OCI-LY7 (cell line): ENCODE data around the gene RARA. TPM values are rescaled to one million over a fixed set of nuclear protein-coding genes. Genes with fewer than 3 reads are reported as not detected.

Source experiments
- BruUV-seq: library from RNA; stranded (reverse); fragments of 400-500 nt; replicated peaks from 2 replicates; lab custom pipeline; 2021; lab: Mats Ljungman, UMichigan
- CTCF ChIA-PET: fragments of 300-600 bp; sonication (Branson Sonifier 250); formaldehyde crosslinking; loops from one replicate; lab custom pipeline; 2022; ENCODE audit warnings: antibody characterized with exemption; ENCODE audit not compliant: unreplicated experiment; lab: Charles Lee
- POLR2A ChIA-PET: fragments of 300-600 bp; sonication (Branson Sonifier 250); formaldehyde crosslinking; loops from one replicate; lab custom pipeline; 2022; ENCODE audit warnings: antibody characterized with exemption; lab: Charles Lee
- DNase-seq: peaks from one replicate; pipeline ENCODE4 v3.0.0-alpha.2; 2015; ENCODE audit warnings: low spot score
- H2AFZ ChIP-seq: fragments of 200-600 bp; sonication (generic), shearing (Covaris generic); 2 replicates; pipeline ENCODE4 v1.6.1; 2014; ENCODE audit warnings: mild to moderate bottlenecking, antibody characterized with exemption, low read length, moderate library complexity
- H3K27ac ChIP-seq: fragments of 200-600 bp; sonication (generic); 2 replicates; pipeline ENCODE4 v1.5.1; 2014; ENCODE audit warnings: mixed run types, low read depth, mild to moderate bottlenecking, moderate library complexity, low read length, inconsistent platforms; ENCODE audit not compliant: poor library complexity, severe bottlenecking
- H3K36me3 ChIP-seq: fragments of 200-600 bp; sonication (generic); 2 replicates; pipeline ENCODE4 v1.6.1; 2014; ENCODE audit warnings: mild to moderate bottlenecking, antibody characterized with exemption, low read length, moderate library complexity, mixed read lengths; ENCODE audit not compliant: insufficient read depth
- H3K4me1 ChIP-seq: fragments of 200-600 bp; sonication (generic); 2 replicates; pipeline ENCODE4 v1.5.1; 2014; ENCODE audit warnings: mild to moderate bottlenecking, low read length; ENCODE audit not compliant: insufficient read depth, poor library complexity, severe bottlenecking
- H3K4me2 ChIP-seq: fragments of 200-600 bp; sonication (generic); 2 replicates; pipeline ENCODE4 v1.6.1; 2014; ENCODE audit warnings: mild to moderate bottlenecking, low read length
- H3K4me3 ChIP-seq: fragments of 200-600 bp; sonication (generic); 2 replicates; pipeline ENCODE4 v1.5.1; 2014; ENCODE audit warnings: mild to moderate bottlenecking, low read depth, low read length; ENCODE audit not compliant: poor library complexity, severe bottlenecking
- H3K79me2 ChIP-seq: fragments of 200-600 bp; sonication (generic); 2 replicates; pipeline ENCODE4 v1.6.1; 2016; ENCODE audit warnings: low read depth, mild to moderate bottlenecking, low read length, moderate library complexity, mixed read lengths; ENCODE audit not compliant: insufficient read depth
- H3K9me2 ChIP-seq: fragments of 200-600 bp; sonication (generic); 2 replicates; pipeline ENCODE4 v1.6.1; 2016; ENCODE audit warnings: mild to moderate bottlenecking, low read length, mixed read lengths; ENCODE audit not compliant: insufficient read depth
- H3K9me3 ChIP-seq: fragments of 200-600 bp; sonication (generic); 2 replicates; pipeline ENCODE4 v1.6.1; 2014; ENCODE audit warnings: mild to moderate bottlenecking, mixed run types, low read length, mixed read lengths
- H4K20me1 ChIP-seq: fragments of 200-600 bp; sonication (generic); 2 replicates; pipeline ENCODE4 v1.6.1; 2014; ENCODE audit warnings: mild to moderate bottlenecking, antibody characterized with exemption, low read length, moderate library complexity, mixed read lengths; ENCODE audit not compliant: insufficient read depth
- EZH2phosphoT487 ChIP-seq: fragments of 200-600 bp; sonication (generic); IDR thresholded peaks from 2 replicates; pipeline ENCODE4 v1.6.1; 2018; ENCODE audit warnings: low read depth, borderline replicate concordance, mild to moderate bottlenecking, mixed run types, antibody characterized with exemption, low read length, moderate library complexity, mixed read lengths
- intact Hi-C: fragments of 100-400 bp; cut with micrococcal nuclease; formaldehyde crosslinking; loops from one replicate; pipeline ENCODE4 v1.10.0; 2022; ENCODE audit not compliant: unreplicated experiment
- total RNA-seq, 2 experiments: library from RNA; depleted of rRNA in 1 of 2; stranded (reverse); fragments of >200 nt in 1 of 2; shearing (Covaris generic) in 1 of 2; gene quantifications; 2 replicates each; pipeline ENCODE4 v1.2.3, GENCODE V29; 2014 to 2022
- TF ChIP-seq, protein P1 (sequence below): fragments of 200-600 bp; sonication (generic); conservative IDR thresholded peaks from 2 replicates; pipeline ENCODE4 v1.5.1; 2014; ENCODE audit warnings: mild to moderate bottlenecking, antibody characterized with exemption, low read length, moderate library complexity, mixed read lengths

The RARA gene
- total RNA-seq, 2 experiments from 2014 or later: 3.1 to 8.6 TPM

DNA sequence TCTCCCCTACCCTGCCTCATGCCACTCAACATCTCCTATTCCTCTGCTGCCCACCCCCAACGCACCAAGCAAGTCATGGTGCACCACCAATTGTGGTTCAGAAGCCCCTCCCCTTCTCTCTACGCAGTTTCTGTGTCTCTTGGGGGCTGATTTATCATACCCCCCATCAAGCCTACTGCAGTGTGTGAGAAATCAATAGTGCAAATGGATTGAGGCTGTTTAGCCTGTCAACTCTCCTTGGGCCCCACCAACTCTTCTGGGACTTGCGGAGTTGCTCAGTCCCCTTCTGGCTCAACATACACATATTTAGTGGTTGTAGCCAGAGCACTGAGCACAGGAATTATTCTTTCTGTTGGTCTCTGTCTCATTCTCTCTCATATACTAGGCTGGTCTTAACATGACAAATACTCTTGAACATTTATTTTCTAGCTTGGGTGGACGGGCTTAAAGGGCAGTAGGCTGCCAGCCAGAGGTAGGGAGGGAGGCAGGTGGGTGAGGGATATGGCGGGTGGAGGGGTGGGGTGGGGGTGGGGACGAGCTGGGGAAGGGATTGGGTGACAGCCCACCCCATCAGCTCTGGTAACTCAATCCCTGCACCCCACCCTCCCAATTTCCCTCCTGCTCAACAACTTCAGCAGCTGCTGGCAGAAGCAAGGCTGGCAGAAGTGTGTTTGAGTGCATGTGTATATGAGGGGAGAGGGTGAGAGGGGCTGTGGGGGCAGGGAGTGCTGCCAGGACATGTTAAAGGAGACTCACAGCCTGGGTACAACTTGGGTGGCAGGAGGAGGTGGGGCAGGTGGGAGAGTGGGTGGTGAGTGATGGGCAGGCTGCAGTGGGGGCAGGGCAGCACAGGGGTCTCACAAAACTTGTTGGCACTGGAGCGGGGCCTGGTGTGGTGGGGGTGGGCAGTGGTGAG is 4.9 kb downstream of the RARA start:
- DNase-seq: no peak
- Histone ChIP-seq H3K27ac (no peak overlapping the region), H3K9me3 (no peaks in the 10 kb centered on the region), H3K36me3 (no peaks in the 10 kb centered on the region), H3K4me1 (peaks cover 42% of the 10 kb centered on the region), H3K4me2 (no peak overlapping the region), H3K9me2 (no peaks in the 10 kb centered on the region), H2AFZ (no peak overlapping the region), H4K20me1 (no peaks in the 10 kb centered on the region), H3K4me3 (no peak overlapping the region), H3K79me2 (no peaks in the 10 kb centered on the region)
- TF ChIP-seq, protein P1, sequence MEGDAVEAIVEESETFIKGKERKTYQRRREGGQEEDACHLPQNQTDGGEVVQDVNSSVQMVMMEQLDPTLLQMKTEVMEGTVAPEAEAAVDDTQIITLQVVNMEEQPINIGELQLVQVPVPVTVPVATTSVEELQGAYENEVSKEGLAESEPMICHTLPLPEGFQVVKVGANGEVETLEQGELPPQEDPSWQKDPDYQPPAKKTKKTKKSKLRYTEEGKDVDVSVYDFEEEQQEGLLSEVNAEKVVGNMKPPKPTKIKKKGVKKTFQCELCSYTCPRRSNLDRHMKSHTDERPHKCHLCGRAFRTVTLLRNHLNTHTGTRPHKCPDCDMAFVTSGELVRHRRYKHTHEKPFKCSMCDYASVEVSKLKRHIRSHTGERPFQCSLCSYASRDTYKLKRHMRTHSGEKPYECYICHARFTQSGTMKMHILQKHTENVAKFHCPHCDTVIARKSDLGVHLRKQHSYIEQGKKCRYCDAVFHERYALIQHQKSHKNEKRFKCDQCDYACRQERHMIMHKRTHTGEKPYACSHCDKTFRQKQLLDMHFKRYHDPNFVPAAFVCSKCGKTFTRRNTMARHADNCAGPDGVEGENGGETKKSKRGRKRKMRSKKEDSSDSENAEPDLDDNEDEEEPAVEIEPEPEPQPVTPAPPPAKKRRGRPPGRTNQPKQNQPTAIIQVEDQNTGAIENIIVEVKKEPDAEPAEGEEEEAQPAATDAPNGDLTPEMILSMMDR: no peak
- no peak for TF ChIP-seq EZH2phosphoT487
- no TSS peak for BruUV-seq
- ChIA-PET POLR2A (no interaction called here), CTCF (interaction anchor here (0.5 kb wide), 1 partner anchor 39 kb away, joined by 3 read pairs; no protein-coding TSS in a partner anchor)
- intact Hi-C loops: no loop called here

DNA sequence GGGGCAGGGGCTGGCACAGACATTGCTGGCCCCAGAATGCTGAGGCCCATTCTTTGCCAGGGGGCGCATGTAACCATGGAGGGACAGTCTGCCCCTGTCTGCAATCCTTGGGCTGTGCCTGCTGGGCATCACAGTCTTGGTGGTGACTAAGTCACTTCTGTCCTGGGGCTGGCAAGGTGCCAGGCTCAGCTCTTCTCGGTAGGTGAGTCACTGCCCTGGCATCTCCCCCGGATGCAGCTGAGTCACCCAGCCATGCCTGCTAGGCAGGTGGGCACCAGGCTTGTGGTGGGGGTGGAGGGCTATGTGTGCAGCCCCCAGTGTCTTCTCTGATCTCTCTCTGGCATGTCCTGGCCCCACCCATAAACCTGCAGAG is 5.6 kb downstream of the RARA start:
- Histone ChIP-seq H3K36me3 (no peaks in the 10 kb centered on the region), H3K79me2 (no peaks in the 10 kb centered on the region), H3K27ac (no peak overlapping the region), H3K4me3 (no peak overlapping the region), H4K20me1 (no peaks in the 10 kb centered on the region), H2AFZ (no peak overlapping the region), H3K9me2 (no peaks in the 10 kb centered on the region), H3K4me2 (no peak overlapping the region), H3K9me3 (no peaks in the 10 kb centered on the region), H3K4me1 (peaks cover 40% of the 10 kb centered on the region)
- DNase-seq: no peak
- ChIA-PET POLR2A (no interaction called here), CTCF (interaction anchor here (0.5 kb wide), 1 partner anchor 39 kb away, joined by 3 read pairs; no protein-coding TSS in a partner anchor)
- no peak for TF ChIP-seq EZH2phosphoT487
- intact Hi-C loops: no loop called here
- BruUV-seq: no TSS peak

DNA sequence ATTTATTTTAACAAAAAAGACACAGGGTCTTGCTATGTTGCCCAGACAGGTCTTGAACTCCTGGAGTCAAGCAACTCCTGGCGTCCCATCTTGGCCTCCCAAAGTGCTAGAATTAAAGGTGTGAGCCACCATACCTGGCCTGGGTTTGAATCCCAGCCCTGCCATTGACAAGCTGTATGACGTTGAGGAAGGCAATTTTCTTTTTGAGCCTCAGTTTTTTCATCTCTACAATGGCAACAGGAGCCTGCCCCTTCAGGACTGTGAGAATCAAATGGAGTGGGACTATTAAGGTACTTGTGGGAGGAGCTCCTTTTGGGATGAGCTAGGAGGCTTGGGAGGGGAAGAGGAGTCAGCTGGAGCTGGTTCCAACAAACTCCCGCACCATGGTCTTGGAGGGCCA is 6.2 kb downstream of the RARA start:
- no peak for TF ChIP-seq EZH2phosphoT487
- no peak for DNase-seq
- Histone ChIP-seq H3K79me2 (no peaks in the 10 kb centered on the region), H3K27ac (no peak overlapping the region), H3K36me3 (no peaks in the 10 kb centered on the region), H3K4me1 (peaks cover 45% of the 10 kb centered on the region), H4K20me1 (no peaks in the 10 kb centered on the region), H3K9me3 (no peaks in the 10 kb centered on the region), H2AFZ (no peak overlapping the region), H3K9me2 (no peaks in the 10 kb centered on the region), H3K4me2 (no peak overlapping the region), H3K4me3 (no peak overlapping the region)
- ChIA-PET POLR2A (interaction anchor here (1.2 kb wide), 1 partner anchor 19 kb away, joined by 3 read pairs; no protein-coding TSS in a partner anchor), CTCF (no interaction called here)
- no TSS peak for BruUV-seq
- intact Hi-C loops: no loop called here
